Mucosa of descending colon (tissue), 3 donors: ENCODE data around the gene ABT1. TPM values are rescaled to one million over a fixed set of nuclear protein-coding genes. Genes with fewer than 3 reads are reported as not detected.

Experiments used
- ATAC-seq: fragments of 200-7000 bp; cut with Tn5 transposase; one replicate; pipeline ENCODE4 v1.9.1; 2020; ENCODE audit warnings: mild to moderate bottlenecking, moderate library complexity
- DNase-seq, 3 donors: peaks; one replicate each; pipeline ENCODE4 v3.0.0-alpha.2; 2020
- H3K36me3 ChIP-seq: fragments of 200-600 bp; one replicate; pipeline ENCODE4 v1.8.0; 2021; ENCODE audit warnings: low read depth, mild to moderate bottlenecking
- H3K4me1 ChIP-seq: fragments of 200-600 bp; one replicate; pipeline ENCODE4 v1.8.0; 2021; ENCODE audit warnings: low read depth, mild to moderate bottlenecking
- H3K4me3 ChIP-seq: fragments of 200-600 bp; one replicate; pipeline ENCODE4 v1.8.0; 2021; ENCODE audit warnings: mild to moderate bottlenecking
- H3K9me3 ChIP-seq: fragments of 200-600 bp; one replicate; pipeline ENCODE4 v1.8.0; 2021; ENCODE audit warnings: mild to moderate bottlenecking
- intact Hi-C, 2 donors: fragments of 100-400 bp; cut with DNase I in 1 of 2; cut with micrococcal nuclease in 1 of 2; formaldehyde crosslinking; loops; one replicate each; pipeline versions ENCODE4 v1.11.0 to v1.11.1; 2022; cut with DNase I, micrococcal nuclease
- total RNA-seq, 3 donors: library from RNA; stranded (reverse); fragmentation: NEBNext Ultra II Directional in 2 of 3; extraction: Animal tissue kit (Norgen Biotek cat#: 25700) in 2 of 3; gene quantifications; one replicate each; pipeline versions ENCODE4 v1.2.1 to v1.2.4, GENCODE V29; 2021 to 2023
- TF ChIP-seq, protein P1 (sequence below): fragments of 200-600 bp; IDR thresholded peaks from one replicate; pipeline ENCODE4 v1.8.0; 2022; ENCODE audit warnings: antibody characterized with exemption, mild to moderate bottlenecking
- donor health status: DM: no; HTN: no; CAD: no; lungs with moderate emphysema.
- donor health status: DM: no; HTN: no; CAD: no.
- donor health status: DM: no; HTN: yes; CAD: no.

The ABT1 gene
- total RNA-seq, 3 donors from 2014 or later = 13.1 to 17.3 (median 13.6) TPM

DNA sequence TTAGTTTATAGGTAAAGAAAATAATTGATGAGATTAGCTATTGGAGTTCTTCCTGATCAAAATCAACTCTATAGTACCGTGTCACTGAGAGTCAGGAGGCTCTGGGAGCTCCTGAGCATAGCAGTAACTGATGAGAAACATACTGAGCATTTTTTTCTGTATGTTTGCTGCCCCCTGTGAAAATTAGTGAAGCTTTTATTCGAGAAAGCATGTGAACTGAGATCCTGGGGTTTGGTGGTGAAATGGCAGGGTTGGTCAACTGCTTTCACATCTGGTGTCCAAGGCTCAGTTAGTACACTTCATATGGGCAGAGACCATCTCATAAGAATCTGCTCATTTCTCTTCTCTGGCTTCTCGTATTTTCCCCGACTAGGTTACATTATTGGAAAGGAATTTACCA lies 4.1 kb upstream of the ABT1 start:
- Histone ChIP-seq H3K4me1 (peaks cover 3% of the 10 kb centered on the region), H3K36me3 (no peaks in the 10 kb centered on the region), H3K4me3 (no peak overlapping the region), H3K9me3 (no peaks in the 10 kb centered on the region)
- TF ChIP-seq, protein P1, sequence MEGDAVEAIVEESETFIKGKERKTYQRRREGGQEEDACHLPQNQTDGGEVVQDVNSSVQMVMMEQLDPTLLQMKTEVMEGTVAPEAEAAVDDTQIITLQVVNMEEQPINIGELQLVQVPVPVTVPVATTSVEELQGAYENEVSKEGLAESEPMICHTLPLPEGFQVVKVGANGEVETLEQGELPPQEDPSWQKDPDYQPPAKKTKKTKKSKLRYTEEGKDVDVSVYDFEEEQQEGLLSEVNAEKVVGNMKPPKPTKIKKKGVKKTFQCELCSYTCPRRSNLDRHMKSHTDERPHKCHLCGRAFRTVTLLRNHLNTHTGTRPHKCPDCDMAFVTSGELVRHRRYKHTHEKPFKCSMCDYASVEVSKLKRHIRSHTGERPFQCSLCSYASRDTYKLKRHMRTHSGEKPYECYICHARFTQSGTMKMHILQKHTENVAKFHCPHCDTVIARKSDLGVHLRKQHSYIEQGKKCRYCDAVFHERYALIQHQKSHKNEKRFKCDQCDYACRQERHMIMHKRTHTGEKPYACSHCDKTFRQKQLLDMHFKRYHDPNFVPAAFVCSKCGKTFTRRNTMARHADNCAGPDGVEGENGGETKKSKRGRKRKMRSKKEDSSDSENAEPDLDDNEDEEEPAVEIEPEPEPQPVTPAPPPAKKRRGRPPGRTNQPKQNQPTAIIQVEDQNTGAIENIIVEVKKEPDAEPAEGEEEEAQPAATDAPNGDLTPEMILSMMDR = no peak
- intact Hi-C loops = loop anchor here in 1 of 2 donors (10.0 kb wide), 1 partner anchor 248 kb away; no protein-coding TSS in a partner anchor
- ATAC-seq = no peak
- no peak for DNase-seq

DNA sequence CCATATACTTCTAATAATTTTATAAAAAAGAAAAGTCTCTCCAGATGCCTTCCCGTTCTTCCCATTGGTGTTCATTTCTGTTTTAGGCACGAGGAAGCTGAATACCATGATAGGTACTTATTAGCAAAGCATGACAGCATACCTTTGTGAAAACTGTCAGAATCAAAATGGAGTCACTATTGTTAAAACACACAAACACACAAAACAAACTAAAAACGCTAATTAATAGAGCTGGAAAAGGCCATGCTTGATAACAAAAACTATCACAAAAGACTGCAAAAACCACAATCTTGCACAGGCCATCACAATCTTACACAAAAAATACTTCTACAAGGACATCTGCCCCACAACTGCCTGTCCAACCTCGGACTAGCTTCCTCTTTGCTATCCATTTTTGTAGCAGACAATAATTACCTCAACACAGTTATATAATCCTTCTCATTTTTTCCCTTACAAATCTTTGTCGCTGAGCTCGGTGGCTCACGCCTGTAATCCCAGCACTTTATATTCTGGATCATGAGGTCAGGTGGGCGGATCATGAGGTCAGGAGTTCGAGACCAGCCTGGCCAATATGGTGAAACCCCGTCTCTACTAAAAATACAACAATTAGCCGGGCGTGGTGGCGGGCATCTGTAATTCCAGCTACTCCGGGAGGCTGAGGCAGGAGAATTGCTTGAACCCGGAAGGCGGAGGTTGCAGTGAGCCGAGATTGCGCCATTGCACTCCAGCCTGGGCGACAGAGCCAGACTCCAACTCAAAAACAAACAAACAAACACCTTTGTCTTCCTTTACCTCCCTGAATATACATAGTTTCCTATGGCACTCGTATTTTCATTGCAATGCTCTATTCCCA lies 3.2 kb upstream of the ABT1 start:
- Histone ChIP-seq H3K4me1 (peaks cover 5% of the 10 kb centered on the region), H3K36me3 (no peaks in the 10 kb centered on the region), H3K9me3 (no peaks in the 10 kb centered on the region), H3K4me3 (no peak overlapping the region)
- ATAC-seq (no peak), DNase-seq (no peak)
- intact Hi-C loops = loop anchor here in 1 of 2 donors (10.0 kb wide), 1 partner anchor 249 kb away; no protein-coding TSS in a partner anchor
- TF ChIP-seq, protein P1 = no peak

DNA sequence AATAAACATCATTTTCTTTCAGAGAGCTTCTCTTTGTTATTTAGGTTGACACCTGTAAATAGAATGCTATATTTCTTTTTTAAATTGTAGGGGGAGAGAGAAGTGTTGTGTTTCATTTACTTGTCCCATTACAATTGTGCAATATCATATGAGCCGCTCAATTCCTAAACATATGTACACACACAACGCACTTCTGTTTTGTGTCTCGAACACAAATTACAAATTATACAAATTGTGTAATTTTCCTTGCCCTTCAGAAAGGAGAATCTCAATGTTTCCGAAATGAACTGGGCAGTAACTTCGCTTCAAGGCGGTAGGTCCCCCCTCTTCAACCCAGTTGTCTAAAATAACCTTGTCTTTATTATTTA lies 2.6 kb upstream of the ABT1 start:
- DNase-seq (no peak), ATAC-seq (no peak)
- Histone ChIP-seq H3K4me3 (no peak overlapping the region), H3K36me3 (no peaks in the 10 kb centered on the region), H3K4me1 (peaks cover 5% of the 10 kb centered on the region), H3K9me3 (no peaks in the 10 kb centered on the region)
- intact Hi-C loops = loop anchor here in 1 of 2 donors (10.0 kb wide), 1 partner anchor 249 kb away; no protein-coding TSS in a partner anchor
- TF ChIP-seq, protein P1 = no peak

DNA sequence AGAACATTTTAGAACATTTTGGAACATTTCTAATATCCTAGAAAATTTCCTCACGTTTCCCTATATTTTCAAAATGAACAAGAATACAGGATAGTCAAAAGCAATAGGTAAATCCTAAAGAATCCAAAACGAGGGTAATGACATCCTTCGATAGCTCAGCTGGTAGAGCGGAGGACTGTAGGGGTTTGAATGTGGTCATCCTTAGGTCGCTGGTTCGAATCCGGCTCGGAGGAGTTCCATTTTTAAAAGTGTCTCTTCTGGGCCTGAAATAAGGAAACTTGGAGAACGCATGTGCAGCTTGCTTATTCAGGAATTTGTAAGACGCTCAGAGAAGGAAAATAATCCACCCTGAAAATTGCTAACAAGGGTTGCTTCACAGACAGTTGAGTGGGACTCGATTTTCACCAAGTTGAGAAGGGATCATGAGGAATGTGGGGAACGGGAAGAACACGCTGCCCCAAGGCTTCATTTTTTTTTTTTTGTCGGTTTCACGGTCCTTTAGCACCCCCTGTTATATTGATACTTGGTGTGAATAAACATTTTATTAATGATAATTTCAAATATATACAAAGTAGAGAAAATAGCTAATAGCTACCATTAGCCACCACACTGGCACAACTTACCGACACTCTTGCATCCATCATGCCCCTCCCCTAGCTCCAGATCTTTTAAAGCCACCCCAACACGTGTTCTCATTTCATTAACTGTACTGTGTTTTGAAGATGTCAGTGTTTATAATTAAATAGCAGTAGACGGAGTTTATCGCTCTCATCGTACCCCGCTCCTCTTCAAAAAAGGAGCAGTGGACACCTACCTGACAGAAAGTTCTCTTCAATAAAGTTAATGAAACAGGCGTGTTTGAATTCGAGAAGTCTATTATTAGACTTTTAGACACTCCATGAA lies 1.8 kb upstream of the ABT1 start:
- ATAC-seq (no peak), DNase-seq (no peak)
- H3K9me3 ChIP-seq = no peaks in the 10 kb centered on the region
- H3K4me1 ChIP-seq = peaks cover 5% of the 10 kb centered on the region
- intact Hi-C loops = loop anchor here in 1 of 2 donors (10.0 kb wide), 1 partner anchor 250 kb away; no protein-coding TSS in a partner anchor
- TF ChIP-seq, protein P1 = no peak
- no peak overlapping the region for H3K4me3 ChIP-seq
- H3K36me3 ChIP-seq = no peaks in the 10 kb centered on the region

DNA sequence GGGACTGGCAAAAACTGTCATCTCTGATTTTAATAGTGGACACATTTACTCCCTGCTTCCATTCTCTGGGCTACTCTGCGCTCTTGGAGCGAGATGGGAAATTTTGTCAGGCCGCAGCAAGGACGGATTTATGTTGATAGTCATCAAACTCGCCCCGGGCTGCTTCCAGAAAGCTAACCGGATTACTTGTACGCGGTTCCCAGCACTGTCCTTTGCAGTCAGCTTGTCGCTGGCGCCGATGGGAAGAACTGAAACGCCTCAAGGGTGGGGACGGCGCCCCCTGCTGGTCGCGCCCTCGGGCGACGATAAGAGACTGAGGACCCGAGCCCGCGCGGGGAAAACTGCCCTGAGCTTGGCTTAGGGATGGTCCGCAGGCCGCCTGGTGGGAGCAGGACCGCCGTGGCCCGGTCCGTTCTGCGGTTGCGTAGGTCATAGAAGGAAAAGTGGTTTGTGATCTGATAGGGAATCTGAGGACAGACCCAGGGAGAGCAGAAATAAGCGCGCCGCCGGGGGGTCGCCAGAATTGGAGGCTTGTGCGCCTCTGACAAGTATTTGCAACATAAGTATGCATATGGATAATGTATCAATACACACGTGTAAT lies 984 bp upstream of the ABT1 start:
- Histone ChIP-seq H3K4me1 (peaks cover 5% of the 10 kb centered on the region), H3K36me3 (no peaks in the 10 kb centered on the region), H3K9me3 (no peaks in the 10 kb centered on the region), H3K4me3 (no peak overlapping the region)
- peak; percentile 93 to 99 (median 93) for DNase-seq
- TF ChIP-seq, protein P1 = peak; percentile 92
- ATAC-seq = peak; percentile 85
- intact Hi-C loops = loop anchor here in 1 of 2 donors (10.0 kb wide), 1 partner anchor 251 kb away; no protein-coding TSS in a partner anchor
